CD4-positive, alpha-beta T cell treated with Interleukin-17A for 4 hours (primary cell): ENCODE measurements around the gene ZNF782.
"Not testable (repeated sequence)": the region's sequence is repeated elsewhere in the genome, so short reads cannot be mapped to it uniquely, and the experiment has no call there.

Experiments
- DNase-seq: peaks from one replicate; pipeline ENCODE4 v3.0.0-alpha.2; 2020; ENCODE audit warnings: mixed read lengths

Gene ZNF782

DNA sequence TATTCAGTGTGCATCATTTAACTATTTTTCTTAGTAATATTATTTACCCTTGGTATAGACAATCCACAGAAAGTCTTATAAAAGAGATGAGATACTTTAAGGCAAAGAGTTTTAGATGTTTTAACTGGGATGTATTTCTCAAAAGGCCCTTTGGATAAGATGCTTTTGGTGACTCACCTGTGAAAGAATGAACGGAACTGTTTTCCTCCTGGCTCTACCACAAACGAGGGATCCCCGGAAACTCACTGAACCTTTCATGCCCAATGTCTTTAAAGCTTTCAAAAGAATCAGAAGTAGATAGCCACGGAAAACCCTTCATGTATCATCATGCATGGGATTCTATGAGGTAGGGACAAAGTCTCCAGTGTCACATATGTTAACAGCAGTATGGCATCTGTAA lies 1.6 kb downstream of the ZNF782 start:
- DNase-seq = no peak

DNA sequence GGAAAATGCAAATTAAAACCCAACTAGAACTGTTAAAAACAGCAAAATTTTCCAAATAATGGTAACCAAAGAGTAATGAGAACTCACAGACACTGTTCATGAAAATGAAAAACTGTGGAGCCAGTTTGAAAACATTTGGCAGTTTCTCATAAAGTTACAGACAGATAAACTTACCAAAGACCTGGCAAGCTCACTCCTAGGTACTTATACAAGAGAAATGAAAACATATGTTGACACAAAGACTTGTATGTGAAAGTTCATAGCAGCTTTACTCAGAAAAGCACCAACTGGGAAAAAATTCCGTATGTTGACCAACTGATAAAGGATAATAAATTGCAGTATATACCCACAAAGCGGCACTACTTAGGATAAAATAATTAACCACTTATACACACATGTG lies 10.3 kb downstream of the ZNF782 start:
- DNase-seq = no peak

DNA sequence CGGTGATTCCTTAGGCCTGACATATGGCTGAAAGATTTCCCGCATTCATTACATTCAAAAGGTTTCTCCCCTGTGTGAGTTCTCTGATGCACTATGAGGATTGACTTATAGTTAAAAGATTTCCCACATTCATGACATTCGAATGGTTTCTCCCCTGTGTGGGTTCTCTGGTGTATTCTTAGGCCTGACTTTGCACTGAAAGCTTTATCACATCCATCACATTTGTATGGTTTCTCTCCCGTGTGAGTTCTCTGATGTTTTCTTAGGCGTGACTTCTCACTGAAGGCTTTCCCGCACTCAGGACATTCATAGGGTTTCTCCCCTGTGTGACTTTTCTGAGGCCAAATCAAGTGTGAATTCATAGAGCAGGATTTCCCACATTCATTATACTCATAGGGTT lies 35.8 kb downstream of the ZNF782 start:
- DNase-seq = no peak

DNA sequence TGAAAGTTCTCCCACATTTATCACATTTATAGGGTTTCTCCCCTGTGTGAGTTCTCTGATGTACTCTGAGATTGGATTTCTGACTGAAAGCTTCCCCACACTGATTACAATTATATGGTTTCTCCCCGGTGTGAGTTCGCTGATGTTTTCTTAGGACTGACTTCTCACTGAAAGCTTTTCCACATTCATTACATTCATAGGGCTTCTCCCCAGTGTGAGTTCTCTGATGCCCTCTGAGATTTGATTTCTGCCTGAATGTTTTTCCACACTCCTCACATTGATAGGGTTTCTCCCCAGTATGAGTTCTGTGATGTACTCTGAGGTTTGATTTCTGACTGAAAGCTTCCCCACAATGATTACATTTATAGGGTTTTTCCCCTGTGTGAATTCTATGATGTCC lies 36.3 kb downstream of the ZNF782 start:
- DNase-seq = no peak

DNA sequence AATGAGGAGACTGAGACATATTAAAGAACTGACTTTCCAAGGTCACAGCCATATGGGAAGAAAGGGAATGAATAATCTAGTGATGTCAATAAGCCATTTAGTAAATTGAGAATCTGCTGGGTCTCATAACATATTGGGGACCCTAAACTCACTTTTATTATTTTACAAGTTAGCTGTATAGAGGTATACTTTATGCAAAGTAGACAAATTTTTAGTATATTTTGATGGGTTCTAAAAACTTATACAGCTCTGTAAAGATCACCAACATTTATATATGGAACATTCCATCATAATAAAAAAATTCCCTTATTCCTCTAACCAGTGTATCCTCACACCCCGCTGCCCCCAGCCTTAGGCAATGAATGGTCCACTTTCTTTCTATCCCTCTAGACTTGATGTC lies 40.7 kb downstream of the ZNF782 start:
- DNase-seq = no peak

DNA sequence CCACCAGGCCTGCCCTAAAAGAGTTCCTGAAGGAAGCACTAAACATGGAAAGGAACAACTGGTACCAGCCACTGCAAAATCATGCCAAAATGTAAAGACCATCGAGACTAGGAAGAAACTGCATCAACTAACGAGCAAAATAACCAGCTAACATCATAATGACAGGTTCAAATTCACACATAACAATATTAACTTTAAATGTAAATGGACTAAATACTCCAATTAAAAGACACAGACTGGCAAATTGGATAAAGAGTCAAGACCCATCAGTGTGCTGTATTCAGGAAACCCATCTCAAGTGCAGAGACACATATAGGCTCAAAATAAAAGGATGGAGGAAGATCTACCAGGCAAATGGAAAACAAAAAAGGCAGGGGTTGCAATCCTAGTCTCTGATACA lies 55.4 kb downstream of the ZNF782 start:
- DNase-seq = not testable (repeated sequence)

- no peak for DNase-seq
These were observed 70.3 kb downstream of the ZNF782 start for GRCh38 chr9:96784021-96784420.

GRCh38 chr9:96782235-96782634 lies 72.1 kb downstream of the ZNF782 start:
- DNase-seq = no peak

DNA sequence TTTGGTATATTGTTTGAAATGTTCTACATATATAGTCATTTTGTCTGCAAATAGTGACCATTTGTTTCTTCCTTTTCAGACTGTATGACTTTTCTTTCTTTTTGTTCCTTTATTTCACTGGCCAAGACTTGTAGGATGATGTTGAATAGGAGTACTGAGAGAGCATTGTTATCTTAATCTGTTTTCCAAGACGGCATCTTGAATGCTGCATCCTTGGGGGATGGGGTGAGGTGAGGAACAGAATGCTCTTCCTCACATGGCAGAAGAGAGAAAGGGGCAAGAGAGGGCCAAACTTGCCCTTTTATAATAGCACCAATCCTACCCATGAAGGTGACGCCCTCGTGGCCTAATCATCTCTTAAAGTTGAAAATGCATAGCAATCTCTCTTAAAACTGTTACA lies 72.8 kb downstream of the ZNF782 start:
- no peak for DNase-seq

GRCh38 chr9:96779089-96779488 lies 75.2 kb downstream of the ZNF782 start:
- no peak for DNase-seq

DNA sequence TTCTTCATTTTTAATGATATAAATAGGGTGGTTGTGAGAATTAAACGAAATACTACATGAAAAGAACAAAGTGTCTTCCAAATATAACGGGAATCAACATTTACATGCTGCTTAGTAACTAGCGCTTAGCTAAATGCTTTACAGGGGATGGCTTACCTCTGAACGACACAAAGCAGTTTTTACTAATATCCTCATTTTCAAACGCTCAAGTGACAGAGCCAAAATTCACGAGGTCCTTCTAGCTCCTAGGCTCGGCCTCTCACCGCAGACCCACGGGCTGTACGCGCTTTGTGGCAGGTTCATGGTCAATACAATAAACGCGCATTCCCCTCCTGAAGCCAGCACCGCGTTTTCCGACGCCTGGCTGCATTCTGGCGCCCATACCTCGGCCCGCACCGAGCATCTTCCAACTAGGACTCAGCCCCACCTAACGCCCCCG lies 76.9 kb downstream of the ZNF782 start:
- DNase-seq = no peak

DNA sequence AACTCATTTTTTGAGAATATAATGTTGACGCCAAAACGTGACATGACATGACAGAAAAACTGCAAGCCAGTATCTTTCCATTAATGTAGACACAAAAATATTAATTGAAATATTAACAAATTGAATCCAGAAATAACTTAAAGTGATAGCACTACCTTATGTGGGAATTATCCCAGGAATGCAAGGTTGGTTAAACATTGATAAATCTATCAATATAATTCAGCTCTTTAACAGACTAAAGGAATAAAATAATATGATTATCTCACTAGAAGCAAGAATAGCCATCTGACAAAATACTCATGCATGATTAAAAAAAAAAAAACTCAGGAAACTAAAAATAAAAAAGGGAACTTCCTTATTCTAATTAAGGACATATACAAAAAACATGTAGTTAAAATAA lies 83.2 kb downstream of the ZNF782 start:
- no peak for DNase-seq

DNA sequence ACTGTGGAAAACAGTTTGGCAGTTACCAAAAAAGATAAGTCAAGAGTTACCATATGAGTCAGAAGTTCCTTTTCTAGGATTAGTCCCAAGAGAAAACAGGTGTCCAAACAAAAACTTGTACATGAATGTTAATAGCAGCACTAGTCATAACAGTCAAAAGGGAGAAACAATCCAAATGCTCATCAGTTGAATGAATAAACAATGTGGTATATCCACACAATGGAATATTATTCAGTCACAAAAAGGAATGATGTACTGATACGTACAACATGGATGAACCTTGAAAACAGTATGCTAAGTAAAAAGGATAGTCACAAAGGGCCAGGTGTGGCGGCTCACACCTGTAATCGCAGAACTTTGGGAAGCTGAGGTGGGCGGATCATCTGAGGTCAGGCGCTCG lies 84.3 kb downstream of the ZNF782 start:
- DNase-seq = no peak
